Duodenal mucosa (tissue), 2 donors: ENCODE measurements around the gene STARD3NL.

Source experiments
- H3K27ac ChIP-seq: one replicate; pipeline ENCODE4 v1.7.0; 2013; ENCODE audit warnings: low read depth, low read length
- H3K27me3 ChIP-seq, 2 donors: one replicate each; pipeline ENCODE4 v1.7.0; 2013; ENCODE audit warnings: low read length in 2 of 2, control low read depth in 1 of 2; ENCODE audit not compliant: insufficient read depth in 2 of 2, control insufficient read depth in 1 of 2
- H3K36me3 ChIP-seq, 2 donors: one replicate each; pipeline ENCODE4 v1.7.0; 2013; ENCODE audit warnings: low read length in 2 of 2, control low read depth in 1 of 2; ENCODE audit not compliant: insufficient read depth in 2 of 2, control insufficient read depth in 1 of 2
- H3K4me1 ChIP-seq, 2 donors: one replicate each; pipeline ENCODE4 v1.7.0; 2013; ENCODE audit warnings: low read length in 2 of 2, control low read depth in 1 of 2; ENCODE audit not compliant: insufficient read depth in 2 of 2, control insufficient read depth in 1 of 2
- H3K4me3 ChIP-seq, 2 donors: one replicate each; pipeline ENCODE4 v1.7.0; 2013; ENCODE audit warnings: low read length in 2 of 2, low read depth in 1 of 2
- H3K9ac ChIP-seq, 2 donors: one replicate each; pipeline ENCODE4 v1.7.0; 2013; ENCODE audit warnings: low read length in 2 of 2, low read depth in 1 of 2
- H3K9me3 ChIP-seq, 2 donors: one replicate each; pipeline ENCODE4 v1.7.0; 2013; ENCODE audit warnings: low read length in 2 of 2, control low read depth in 1 of 2; ENCODE audit not compliant: control insufficient read depth in 1 of 2

STARD3NL gene

GRCh38 chr7:38195804-38196595 lies 18.0 kb downstream of the STARD3NL start:
- Histone ChIP-seq H3K27me3 (no peaks in the 10 kb centered on the region), H3K36me3 (no peaks in the 10 kb centered on the region), H3K9me3 (no peaks in the 10 kb centered on the region), H3K4me3 (no peak overlapping the region), H3K9ac (no peak overlapping the region), H3K27ac (no peak overlapping the region), H3K4me1 (no peaks in the 10 kb centered on the region)

DNA sequence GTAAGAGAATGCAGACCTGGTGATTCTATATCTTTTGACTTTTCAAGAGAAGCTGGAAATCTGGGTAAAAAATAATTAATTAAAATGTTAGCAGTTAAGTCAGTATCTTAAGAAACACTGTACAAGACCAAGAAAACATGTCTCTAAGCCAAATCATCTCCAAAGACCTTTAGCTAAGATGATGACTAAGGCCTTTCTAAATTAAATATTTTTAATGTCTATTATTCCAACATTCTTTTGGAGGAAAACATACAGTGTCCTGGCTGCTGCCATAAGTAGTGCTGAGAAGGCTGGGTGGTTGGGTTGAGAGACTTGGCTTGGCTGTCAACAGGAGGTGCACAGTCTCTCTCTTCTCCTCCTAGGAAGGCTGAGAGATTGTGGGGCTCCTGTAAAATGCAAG lies 20.3 kb downstream of the STARD3NL start:
- H3K27me3 ChIP-seq: no peaks in the 10 kb centered on the region
- no peak overlapping the region for H3K4me3 ChIP-seq
- no peaks in the 10 kb centered on the region for H3K36me3 ChIP-seq
- no peak overlapping the region for H3K27ac ChIP-seq
- H3K9ac ChIP-seq: no peak overlapping the region
- no peaks in the 10 kb centered on the region for H3K9me3 ChIP-seq
- no peaks in the 10 kb centered on the region for H3K4me1 ChIP-seq

- no peaks in the 10 kb centered on the region for H3K4me1 ChIP-seq
- no peak overlapping the region for H3K9ac ChIP-seq
- H3K27ac ChIP-seq: no peak overlapping the region
- no peaks in the 10 kb centered on the region for H3K9me3 ChIP-seq
- H3K27me3 ChIP-seq: no peaks in the 10 kb centered on the region
- H3K4me3 ChIP-seq: no peak overlapping the region
- H3K36me3 ChIP-seq: no peaks in the 10 kb centered on the region
These were observed 21.1 kb downstream of the STARD3NL start for GRCh38 chr7:38199154-38199553.

GRCh38 chr7:38199782-38200181 lies 21.7 kb downstream of the STARD3NL start:
- Histone ChIP-seq H3K9me3 (no peaks in the 10 kb centered on the region), H3K36me3 (no peaks in the 10 kb centered on the region), H3K27me3 (no peaks in the 10 kb centered on the region), H3K4me3 (no peak overlapping the region), H3K4me1 (no peaks in the 10 kb centered on the region), H3K27ac (no peak overlapping the region), H3K9ac (no peak overlapping the region)

DNA sequence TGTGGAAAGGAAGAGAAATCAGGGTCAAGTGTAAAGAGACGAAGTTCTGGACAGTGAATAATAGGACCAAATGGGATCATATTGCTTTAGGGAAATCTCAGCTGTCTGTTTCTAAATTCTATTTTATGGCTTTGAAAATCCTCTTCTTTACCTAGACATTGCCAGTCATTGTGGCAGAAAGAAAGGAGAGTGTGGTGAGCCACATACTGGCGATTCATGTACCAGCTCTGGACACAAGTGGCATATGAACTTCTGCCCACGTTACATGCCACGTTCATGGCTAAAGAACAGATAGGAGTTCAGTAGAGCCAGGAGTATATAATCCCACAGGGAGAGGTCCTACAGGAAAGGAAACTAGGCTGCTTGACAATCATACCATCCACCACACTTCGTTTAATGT lies 28.0 kb downstream of the STARD3NL start:
- H3K9me3 ChIP-seq: no peaks in the 10 kb centered on the region
- H3K27me3 ChIP-seq: no peaks in the 10 kb centered on the region
- no peaks in the 10 kb centered on the region for H3K4me1 ChIP-seq
- no peak overlapping the region for H3K9ac ChIP-seq
- H3K4me3 ChIP-seq: no peak overlapping the region
- no peak overlapping the region for H3K27ac ChIP-seq
- peaks cover 0 to 6% of the 10 kb centered on the region in 2 donors for H3K36me3 ChIP-seq

- H3K9ac ChIP-seq: no peak overlapping the region
- H3K27ac ChIP-seq: no peak overlapping the region
- no peaks in the 10 kb centered on the region for H3K27me3 ChIP-seq
- H3K36me3 ChIP-seq: peaks cover 0 to 6% of the 10 kb centered on the region in 2 donors
- no peak overlapping the region for H3K4me3 ChIP-seq
- H3K4me1 ChIP-seq: no peaks in the 10 kb centered on the region
- H3K9me3 ChIP-seq: no peaks in the 10 kb centered on the region
These were observed 29.8 kb downstream of the STARD3NL start for GRCh38 chr7:38207843-38208242.

DNA sequence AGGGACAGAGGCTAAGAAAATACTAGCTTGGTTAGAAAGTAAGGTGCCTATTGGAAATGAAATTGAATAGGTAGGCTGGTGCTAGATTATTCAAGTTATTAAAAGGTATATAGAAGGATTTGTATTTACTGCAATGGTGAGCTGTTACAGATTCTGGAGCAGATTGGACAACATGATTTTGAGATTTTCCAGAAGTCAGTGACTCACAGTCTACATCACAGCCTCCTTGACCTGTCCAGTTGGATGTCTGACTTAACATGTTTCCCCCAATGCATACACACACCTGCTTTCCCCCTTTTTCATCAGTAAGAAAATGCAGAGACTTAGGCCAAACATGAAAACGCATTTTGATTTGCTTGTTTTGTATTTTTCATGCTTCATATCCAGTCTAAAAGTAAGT lies 33.4 kb downstream of the STARD3NL start:
- H3K9me3 ChIP-seq: no peaks in the 10 kb centered on the region
- H3K36me3 ChIP-seq: peaks cover 1 to 6% of the 10 kb centered on the region in 2 donors
- H3K4me3 ChIP-seq: no peak overlapping the region
- H3K27ac ChIP-seq: no peak overlapping the region
- peaks cover 7 to 16% of the 10 kb centered on the region in 2 donors for H3K4me1 ChIP-seq
- H3K27me3 ChIP-seq: no peaks in the 10 kb centered on the region
- H3K9ac ChIP-seq: no peak overlapping the region

- Histone ChIP-seq H3K4me1 (peaks cover 7 to 18% of the 10 kb centered on the region in 2 donors), H3K27ac (no peak overlapping the region)
These were observed 33.9 kb downstream of the STARD3NL start for GRCh38 chr7:38211940-38212339.

DNA sequence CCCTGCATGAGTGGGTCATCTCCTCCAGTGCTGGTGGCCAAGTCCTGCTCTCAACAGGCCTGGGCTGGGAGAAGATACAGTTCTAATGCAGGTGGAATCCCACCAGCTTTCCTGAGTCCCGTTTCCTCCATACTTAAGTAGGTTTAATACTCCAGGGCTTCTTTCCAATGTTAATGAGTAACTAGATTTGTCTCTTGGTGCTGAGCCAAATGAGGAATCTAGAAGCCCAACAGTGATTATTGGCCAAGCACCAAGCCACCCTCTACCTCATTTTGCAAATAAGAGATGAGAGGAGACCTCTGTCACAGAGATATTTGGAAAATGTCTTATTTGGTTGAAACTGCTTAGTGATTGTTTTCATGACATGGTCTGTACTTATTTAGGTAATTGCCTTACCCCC lies 37.1 kb downstream of the STARD3NL start:
- H3K4me3 ChIP-seq: no peak overlapping the region
- peaks cover 7 to 18% of the 10 kb centered on the region in 2 donors for H3K4me1 ChIP-seq
- H3K36me3 ChIP-seq: peaks cover 11 to 19% of the 10 kb centered on the region in 2 donors
- no peaks in the 10 kb centered on the region for H3K9me3 ChIP-seq
- no peaks in the 10 kb centered on the region for H3K27me3 ChIP-seq
- H3K27ac ChIP-seq: no peak overlapping the region
- no peak overlapping the region for H3K9ac ChIP-seq

More at GRCh38 chr7:38211940-38212339, 33.9 kb downstream of the STARD3NL start:
- Histone ChIP-seq H3K9me3 (no peaks in the 10 kb centered on the region), H3K4me3 (no peak overlapping the region), H3K27me3 (no peaks in the 10 kb centered on the region), H3K36me3 (peaks cover 6 to 7% of the 10 kb centered on the region in 2 donors), H3K9ac (no peak overlapping the region)

GRCh38 chr7:38215735-38216670 lies 38.0 kb downstream of the STARD3NL start:
- H3K9ac ChIP-seq: no peak overlapping the region
- no peak overlapping the region for H3K4me3 ChIP-seq
- H3K27ac ChIP-seq: no peak overlapping the region
- no peaks in the 10 kb centered on the region for H3K9me3 ChIP-seq
- peaks cover 11 to 23% of the 10 kb centered on the region in 2 donors for H3K36me3 ChIP-seq
- no peaks in the 10 kb centered on the region for H3K27me3 ChIP-seq
- peaks cover 7 to 18% of the 10 kb centered on the region in 2 donors for H3K4me1 ChIP-seq
